Dermis microvascular lymphatic vessel endothelial cell (primary cell): ENCODE data around the gene MRPS5. TPM values are rescaled to one million over a fixed set of nuclear protein-coding genes. Genes with fewer than 3 reads are reported as not detected.
"Not testable (repeated sequence)": the region's sequence is repeated elsewhere in the genome, so short reads cannot be mapped to it uniquely, and the experiment has no call there.

Experiments used
- DNase-seq, 2 donors: peaks; one replicate each; pipeline versions ENCODE4 v3.0.0 to v3.0.0-alpha.2; 2010; ENCODE audit warnings: low read depth in 2 of 2
- total RNA-seq: library from RNA; depleted of rRNA; stranded (reverse); fragments of >200 nt; gene quantifications from 2 replicates; pipeline ENCODE4 v1.2.1, GENCODE V29; 2014

The MRPS5 gene
- total RNA-seq, 1 donor from 2014 or later = 36.3 TPM

GRCh38 chr2:95047629-95048510 is 73.7 kb downstream of the MRPS5 start:
- DNase-seq = no peak

- no peak for DNase-seq
Observed at GRCh38 chr2:95046371-95047112, 75.1 kb downstream of the MRPS5 start.

- no peak for DNase-seq
Observed at GRCh38 chr2:95044601-95045000, 77.0 kb downstream of the MRPS5 start.

GRCh38 chr2:95043300-95044093 is 78.1 kb downstream of the MRPS5 start:
- DNase-seq = no peak

- no peak for DNase-seq
Observed at GRCh38 chr2:95042472-95043271, 78.9 kb downstream of the MRPS5 start.

GRCh38 chr2:95041824-95042442 is 79.7 kb downstream of the MRPS5 start:
- no peak for DNase-seq

GRCh38 chr2:95041060-95041823 is 80.4 kb downstream of the MRPS5 start:
- no peak for DNase-seq

- DNase-seq = no peak
Observed at GRCh38 chr2:95040426-95040825, 81.2 kb downstream of the MRPS5 start.

- DNase-seq = no peak
Observed at GRCh38 chr2:95039978-95040377, 81.6 kb downstream of the MRPS5 start.

GRCh38 chr2:95039363-95039762 is 82.2 kb downstream of the MRPS5 start:
- DNase-seq = no peak

- no peak for DNase-seq
Observed at GRCh38 chr2:95038635-95039298, 82.8 kb downstream of the MRPS5 start.

- not testable (repeated sequence) for DNase-seq
Observed at GRCh38 chr2:95037841-95038585, 83.6 kb downstream of the MRPS5 start.

GRCh38 chr2:95037384-95037839 is 84.2 kb downstream of the MRPS5 start:
- DNase-seq = no peak

GRCh38 chr2:95036596-95037383 is 84.8 kb downstream of the MRPS5 start:
- DNase-seq = no peak
